ENCODE measurements around the gene GRAP2.

Gene GRAP2

GRCh38 chr22:40008726-40009291, 107.9 kb downstream of the GRAP2 start:
- TF ChIP-seq USF1 (IDR thresholded peaks at IDR 0.05) (no peak), FOXM1 (IDR thresholded peaks at IDR 0.05; ENCODE audit: borderline replicate concordance, low read depth) (no peak)

- TF ChIP-seq FOXM1 (IDR thresholded peaks at IDR 0.05; ENCODE audit: borderline replicate concordance, low read depth) (no peak), EGR1 (IDR thresholded peaks at IDR 0.05) (no peak), CREB1 (IDR thresholded peaks at IDR 0.05; ENCODE audit: low read depth) (no peak), MAX (IDR thresholded peaks at IDR 0.05) (no peak), ZBTB7A (IDR thresholded peaks at IDR 0.05; ENCODE audit: low read depth) (no peak), EP300 (IDR thresholded peaks at IDR 0.05; ENCODE audit: borderline replicate concordance) (no peak), TAF1 (IDR thresholded peaks at IDR 0.05; ENCODE audit: low read depth) (no peak), CEBPB (IDR thresholded peaks at IDR 0.05) (no peak), NFIC (IDR thresholded peaks at IDR 0.05) (no peak), TEAD4 (IDR thresholded peaks at IDR 0.05) (no peak), USF1 (IDR thresholded peaks at IDR 0.05) (no peak)
These were observed 108.4 kb downstream of the GRAP2 start for GRCh38 chr22:40009292-40009774.

- TF ChIP-seq RAD21 (IDR thresholded peaks at IDR 0.05; ENCODE audit: low read depth), result no peak
- TF ChIP-seq TCF12 (IDR thresholded peaks at IDR 0.05; ENCODE audit: low read depth), result no peak
- no peak for TF ChIP-seq YY1 (IDR thresholded peaks at IDR 0.05; ENCODE audit: low read depth)
- no peak for TF ChIP-seq TEAD4 (IDR thresholded peaks at IDR 0.05)
- TF ChIP-seq NFIC (IDR thresholded peaks at IDR 0.05), result no peak
These were observed 109.2 kb downstream of the GRAP2 start for GRCh38 chr22:40009951-40010671.

GRCh38 chr22:40010746-40011145, 109.9 kb downstream of the GRAP2 start:
- TF ChIP-seq TEAD4 (IDR thresholded peaks at IDR 0.05), result no peak
- TF ChIP-seq RAD21 (IDR thresholded peaks at IDR 0.05; ENCODE audit: low read depth), result no peak
- no peak for TF ChIP-seq CEBPB (IDR thresholded peaks at IDR 0.05)
- no peak for TF ChIP-seq TCF12 (IDR thresholded peaks at IDR 0.05; ENCODE audit: low read depth)
- no peak for TF ChIP-seq FOXM1 (IDR thresholded peaks at IDR 0.05; ENCODE audit: borderline replicate concordance, low read depth)
- TF ChIP-seq EP300 (IDR thresholded peaks at IDR 0.05; ENCODE audit: borderline replicate concordance), result no peak
- TF ChIP-seq REST (IDR thresholded peaks at IDR 0.05; ENCODE audit: low read depth), result no peak
- no peak for TF ChIP-seq ZBTB7A (IDR thresholded peaks at IDR 0.05; ENCODE audit: low read depth)
- no peak for TF ChIP-seq CREB1 (IDR thresholded peaks at IDR 0.05; ENCODE audit: low read depth)

- TF ChIP-seq TCF12 (IDR thresholded peaks at IDR 0.05; ENCODE audit: low read depth) (no peak), EP300 (IDR thresholded peaks at IDR 0.05; ENCODE audit: borderline replicate concordance) (no peak), CEBPB (IDR thresholded peaks at IDR 0.05) (no peak), ZBTB7A (IDR thresholded peaks at IDR 0.05; ENCODE audit: low read depth) (no peak), YY1 (IDR thresholded peaks at IDR 0.05; ENCODE audit: low read depth) (no peak), MAX (IDR thresholded peaks at IDR 0.05) (no peak), TAF1 (IDR thresholded peaks at IDR 0.05; ENCODE audit: low read depth) (no peak)
These were observed 113.9 kb downstream of the GRAP2 start for GRCh38 chr22:40014667-40015248.

- TF ChIP-seq CREB1 (IDR thresholded peaks at IDR 0.05; ENCODE audit: low read depth), result no peak
- TF ChIP-seq ZBTB7A (IDR thresholded peaks at IDR 0.05; ENCODE audit: low read depth), result no peak
- no peak for TF ChIP-seq USF1 (IDR thresholded peaks at IDR 0.05)
- no peak for TF ChIP-seq EGR1 (IDR thresholded peaks at IDR 0.05)
- TF ChIP-seq TCF12 (IDR thresholded peaks at IDR 0.05; ENCODE audit: low read depth), result no peak
- no peak for TF ChIP-seq MAX (IDR thresholded peaks at IDR 0.05)
- no peak for TF ChIP-seq EP300 (IDR thresholded peaks at IDR 0.05; ENCODE audit: borderline replicate concordance)
- TF ChIP-seq RAD21 (IDR thresholded peaks at IDR 0.05; ENCODE audit: low read depth), result no peak
- no peak for TF ChIP-seq CEBPB (IDR thresholded peaks at IDR 0.05)
- TF ChIP-seq FOXM1 (IDR thresholded peaks at IDR 0.05; ENCODE audit: borderline replicate concordance, low read depth), result no peak
- TF ChIP-seq TEAD4 (IDR thresholded peaks at IDR 0.05), result no peak
- TF ChIP-seq NFIC (IDR thresholded peaks at IDR 0.05), result no peak
These were observed 114.6 kb downstream of the GRAP2 start for GRCh38 chr22:40015358-40015976.
